ENCODE data around the gene CRADD.
"Not testable (repeated sequence)": the region's sequence is repeated elsewhere in the genome, so short reads cannot be mapped to it uniquely, and the experiment has no call there.

Gene CRADD

GRCh38 chr12:93708952-93709351 lies 31.8 kb downstream of the CRADD start:
- no peak for DNase-seq

- DNase-seq = no peak
These were observed 32.2 kb downstream of the CRADD start for GRCh38 chr12:93709386-93709785.

- DNase-seq = no peak
These were observed 33.4 kb downstream of the CRADD start for GRCh38 chr12:93710574-93710926.

- DNase-seq = not testable (repeated sequence)
These were observed 34.3 kb downstream of the CRADD start for GRCh38 chr12:93711502-93711901.

GRCh38 chr12:93712200-93712599 lies 35.0 kb downstream of the CRADD start:
- DNase-seq = no peak

- no peak for DNase-seq
These were observed 35.9 kb downstream of the CRADD start for GRCh38 chr12:93713060-93713459.

- DNase-seq = no peak
These were observed 36.6 kb downstream of the CRADD start for GRCh38 chr12:93713800-93714199.

- no peak for DNase-seq
These were observed 37.2 kb downstream of the CRADD start for GRCh38 chr12:93714382-93714781.

- DNase-seq = no peak
These were observed 42.5 kb downstream of the CRADD start for GRCh38 chr12:93719710-93720109.

- DNase-seq = no peak
These were observed 43.4 kb downstream of the CRADD start for GRCh38 chr12:93720559-93720958.

- DNase-seq = no peak
These were observed 45.0 kb downstream of the CRADD start for GRCh38 chr12:93722179-93722578.

- DNase-seq = no peak
These were observed 45.8 kb downstream of the CRADD start for GRCh38 chr12:93722835-93723567.

- no peak for DNase-seq
These were observed 46.4 kb downstream of the CRADD start for GRCh38 chr12:93723568-93723930.

GRCh38 chr12:93725531-93725930 lies 48.4 kb downstream of the CRADD start:
- DNase-seq = no peak

- no peak for DNase-seq
These were observed 50.1 kb downstream of the CRADD start for GRCh38 chr12:93727195-93727811.

GRCh38 chr12:93727911-93728310 lies 50.7 kb downstream of the CRADD start:
- no peak for DNase-seq

GRCh38 chr12:93729934-93730333 lies 52.8 kb downstream of the CRADD start:
- no peak for DNase-seq

- no peak for DNase-seq
These were observed 56.2 kb downstream of the CRADD start for GRCh38 chr12:93733358-93733757.

- no peak for DNase-seq
These were observed 56.8 kb downstream of the CRADD start for GRCh38 chr12:93733928-93734327.

GRCh38 chr12:93734784-93735183 lies 57.6 kb downstream of the CRADD start:
- DNase-seq = no peak

GRCh38 chr12:93736640-93737178 lies 59.5 kb downstream of the CRADD start:
- DNase-seq = no peak

GRCh38 chr12:93737457-93738198 lies 60.5 kb downstream of the CRADD start:
- DNase-seq = no peak

- no peak for DNase-seq
These were observed 61.3 kb downstream of the CRADD start for GRCh38 chr12:93738199-93739058.
